SU-DHL-6 (cell line): ENCODE results near the gene TMEM33.

Experiments
- H2AFZ ChIP-seq: fragments of 200-600 bp; sonication (generic); 2 replicates; pipeline ENCODE4 v1.6.1; 2014; ENCODE audit warnings: low read depth, mild to moderate bottlenecking, moderate library complexity, mixed read lengths, antibody characterized with exemption, low read length; ENCODE audit not compliant: severe bottlenecking
- H3F3A ChIP-seq: fragments of 200-600 bp; shearing (Covaris generic); 2 replicates; pipeline ENCODE4 v1.6.0; 2016; ENCODE audit warnings: antibody characterized with exemption, mild to moderate bottlenecking; ENCODE audit not compliant: insufficient read depth
- H3K27ac ChIP-seq: fragments of 200-600 bp; sonication (generic); 2 replicates; pipeline ENCODE4 v1.5.1; 2016; ENCODE audit warnings: low read depth, mild to moderate bottlenecking, low read length, moderate library complexity, mixed read lengths
- H3K27me3 ChIP-seq: fragments of 200-600 bp; sonication (generic), shearing (Covaris generic); 2 replicates; pipeline ENCODE4 v1.6.0; 2014; ENCODE audit warnings: mild to moderate bottlenecking, low read length
- H3K36me3 ChIP-seq: fragments of 200-600 bp; sonication (generic); 2 replicates; pipeline ENCODE4 v1.6.1; 2014; ENCODE audit warnings: mild to moderate bottlenecking, low read length, mixed read lengths
- H3K4me2 ChIP-seq: fragments of 300-600, 200-600 bp; shearing (Covaris generic), sonication (generic); 2 replicates; pipeline ENCODE4 v1.6.0; 2014; ENCODE audit warnings: low read length, low read depth, mild to moderate bottlenecking; ENCODE audit not compliant: poor library complexity, severe bottlenecking
- H3K4me3 ChIP-seq: fragments of 200-600 bp; sonication (generic); 2 replicates; pipeline ENCODE4 v1.5.1; 2014; ENCODE audit warnings: antibody characterized with exemption, low read length, mild to moderate bottlenecking, mixed read lengths; ENCODE audit not compliant: insufficient read depth, poor library complexity, severe bottlenecking
- H3K79me2 ChIP-seq: fragments of 200-600 bp; sonication (generic); 2 replicates; pipeline ENCODE4 v1.6.1; 2014; ENCODE audit warnings: mild to moderate bottlenecking, low read length, moderate library complexity; ENCODE audit not compliant: insufficient read depth
- H3K9ac ChIP-seq: fragments of 200-600 bp; sonication (generic); 2 replicates; pipeline ENCODE4 v1.7.0; 2014; ENCODE audit warnings: mild to moderate bottlenecking, low read length
- H3K9me2 ChIP-seq: fragments of 200-600 bp; sonication (generic); replicated peaks from 2 replicates; pipeline ENCODE4 v1.6.1; 2014; ENCODE audit warnings: low read length; ENCODE audit not compliant: insufficient read depth
- H3K9me3 ChIP-seq: fragments of 200-600 bp; sonication (generic); 2 replicates; pipeline ENCODE4 v1.6.1; 2014; ENCODE audit warnings: low read length, mixed read lengths; ENCODE audit not compliant: insufficient read depth
- H4K20me1 ChIP-seq: fragments of 200-600 bp; sonication (generic); 2 replicates; pipeline ENCODE4 v1.6.1; 2014; ENCODE audit warnings: low read depth, mild to moderate bottlenecking, antibody characterized with exemption, low read length, moderate library complexity, mixed read lengths
- EZH2phosphoT487 ChIP-seq: fragments of 200-600 bp; sonication (generic), shearing (Covaris generic); conservative IDR thresholded peaks from 2 replicates; pipeline ENCODE4 v1.6.1; 2018; ENCODE audit warnings: mild to moderate bottlenecking, antibody characterized with exemption, low read length, moderate library complexity, mixed read lengths
- TF ChIP-seq, protein P1 (sequence below): fragments of 200-600 bp; sonication (generic); IDR thresholded peaks from one replicate; pipeline ENCODE4 v1.5.1; 2017; ENCODE audit warnings: antibody characterized with exemption, mild to moderate bottlenecking, low read length, moderate library complexity; ENCODE audit not compliant: insufficient read depth, poor library complexity, severe bottlenecking

Gene TMEM33, protein sequence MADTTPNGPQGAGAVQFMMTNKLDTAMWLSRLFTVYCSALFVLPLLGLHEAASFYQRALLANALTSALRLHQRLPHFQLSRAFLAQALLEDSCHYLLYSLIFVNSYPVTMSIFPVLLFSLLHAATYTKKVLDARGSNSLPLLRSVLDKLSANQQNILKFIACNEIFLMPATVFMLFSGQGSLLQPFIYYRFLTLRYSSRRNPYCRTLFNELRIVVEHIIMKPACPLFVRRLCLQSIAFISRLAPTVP

DNA sequence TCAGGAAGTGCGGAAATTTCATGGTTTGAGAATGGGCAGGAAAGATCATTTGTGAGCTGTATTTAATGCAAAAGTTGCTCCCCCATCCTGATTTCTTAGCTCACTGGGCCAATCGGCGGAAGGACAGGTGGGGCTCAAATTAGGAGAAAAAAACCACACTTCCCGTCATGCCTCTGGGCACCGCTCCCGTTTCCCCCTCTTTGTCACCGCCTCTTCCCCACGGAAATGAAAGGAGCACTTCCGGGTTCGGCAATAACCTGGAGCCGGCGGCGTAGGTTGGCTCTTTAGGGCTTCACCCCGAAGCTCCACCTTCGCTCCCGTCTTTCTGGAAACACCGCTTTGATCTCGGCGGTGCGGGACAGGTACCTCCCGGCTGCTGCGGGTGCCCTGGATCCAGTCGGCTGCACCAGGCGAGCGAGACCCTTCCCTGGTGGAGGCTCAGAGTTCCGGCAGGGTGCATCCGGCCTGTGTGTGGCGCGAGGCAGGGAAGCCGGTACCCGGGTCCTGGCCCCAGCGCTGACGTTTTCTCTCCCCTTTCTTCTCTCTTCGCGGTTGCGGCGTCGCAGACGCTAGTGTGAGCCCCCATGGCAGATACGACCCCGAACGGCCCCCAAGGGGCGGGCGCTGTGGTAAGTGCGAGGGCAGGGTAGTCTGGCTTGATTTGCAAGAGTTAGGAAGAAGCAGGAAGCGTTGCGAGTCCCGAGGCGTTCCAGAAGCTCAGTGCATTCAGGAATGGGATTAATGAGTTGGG lies at the start of gene TMEM33:
Gene TMEM33 (plus strand): TSS at position 529 of the 751 bp plus-strand sequence. CDS start 56 bp downstream, at position 585.
- peaks cover 51% of the 10 kb centered on the region for H3K79me2 ChIP-seq
- peaks cover 7% of the 10 kb centered on the region; the same call in 1 of the 2 replicates for H4K20me1 ChIP-seq
- TF ChIP-seq, protein P1, sequence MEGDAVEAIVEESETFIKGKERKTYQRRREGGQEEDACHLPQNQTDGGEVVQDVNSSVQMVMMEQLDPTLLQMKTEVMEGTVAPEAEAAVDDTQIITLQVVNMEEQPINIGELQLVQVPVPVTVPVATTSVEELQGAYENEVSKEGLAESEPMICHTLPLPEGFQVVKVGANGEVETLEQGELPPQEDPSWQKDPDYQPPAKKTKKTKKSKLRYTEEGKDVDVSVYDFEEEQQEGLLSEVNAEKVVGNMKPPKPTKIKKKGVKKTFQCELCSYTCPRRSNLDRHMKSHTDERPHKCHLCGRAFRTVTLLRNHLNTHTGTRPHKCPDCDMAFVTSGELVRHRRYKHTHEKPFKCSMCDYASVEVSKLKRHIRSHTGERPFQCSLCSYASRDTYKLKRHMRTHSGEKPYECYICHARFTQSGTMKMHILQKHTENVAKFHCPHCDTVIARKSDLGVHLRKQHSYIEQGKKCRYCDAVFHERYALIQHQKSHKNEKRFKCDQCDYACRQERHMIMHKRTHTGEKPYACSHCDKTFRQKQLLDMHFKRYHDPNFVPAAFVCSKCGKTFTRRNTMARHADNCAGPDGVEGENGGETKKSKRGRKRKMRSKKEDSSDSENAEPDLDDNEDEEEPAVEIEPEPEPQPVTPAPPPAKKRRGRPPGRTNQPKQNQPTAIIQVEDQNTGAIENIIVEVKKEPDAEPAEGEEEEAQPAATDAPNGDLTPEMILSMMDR = no peak
- no peak for TF ChIP-seq EZH2phosphoT487

DNA sequence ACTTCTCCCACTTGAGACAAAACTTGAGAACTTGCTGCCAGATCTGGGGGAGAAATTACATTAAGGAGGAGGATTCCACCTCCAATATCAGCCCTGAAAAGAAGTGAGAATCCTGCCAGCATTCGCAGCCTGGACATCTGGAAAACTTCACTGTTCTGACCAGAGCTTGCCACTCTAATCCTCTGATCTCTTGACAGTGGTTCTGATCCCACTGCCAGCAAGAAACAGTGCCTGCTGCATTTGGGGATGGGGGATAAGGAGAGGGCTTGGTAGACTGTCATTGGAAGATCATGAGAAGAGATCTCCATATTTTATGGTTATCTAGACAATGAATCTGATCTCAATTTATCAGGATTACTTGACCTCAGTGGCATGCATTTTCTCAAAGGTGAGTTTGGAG lies 49.8 kb upstream of the TMEM33 start:
- H3K27me3 ChIP-seq = no peaks in the 10 kb centered on the region
- H3K36me3 ChIP-seq = no peaks in the 10 kb centered on the region

More for the DNA sequence above, at the start of gene TMEM33:
- peaks cover 22% of the 10 kb centered on the region for H3K36me3 ChIP-seq
- H3K4me3 ChIP-seq = peak within 1 kb of the TSS; percentile 100
- H3K27ac ChIP-seq = peak within 1 kb of the TSS; percentile 64
- H3K9me3 ChIP-seq = no peaks in the 10 kb centered on the region
- no peaks in the 10 kb centered on the region for H3K9me2 ChIP-seq
- H3K27me3 ChIP-seq = no peaks in the 10 kb centered on the region
- peak within 1 kb of the TSS; percentile 59 for H3K4me2 ChIP-seq
- peak within 1 kb of the TSS; percentile 96 for H3K9ac ChIP-seq
- H3F3A ChIP-seq = no peaks in the 10 kb centered on the region; the same call in 1 of the 2 replicates
- peak within 1 kb of the TSS; percentile 92 for H2AFZ ChIP-seq

DNA sequence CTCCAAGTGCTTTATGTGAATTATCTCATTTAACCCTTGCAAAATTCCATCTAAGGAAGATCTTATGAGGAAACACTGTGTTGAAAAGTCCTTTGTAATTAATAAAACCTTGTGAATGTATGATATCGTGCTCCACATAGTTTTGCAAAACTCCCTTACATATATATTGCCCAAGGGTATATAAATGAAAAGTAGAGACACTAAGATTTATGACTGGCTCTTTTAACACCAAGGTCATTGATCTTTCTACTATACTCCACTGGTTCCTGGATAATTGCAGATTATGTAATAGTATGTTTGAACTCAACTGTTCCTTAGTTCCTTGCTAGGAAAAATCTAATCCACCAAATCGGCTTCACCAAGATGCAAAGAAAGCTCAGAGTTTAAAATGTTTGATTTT lies 48.0 kb upstream of the TMEM33 start:
- Histone ChIP-seq H3K9ac (no peak overlapping the region), H3K27me3 (no peaks in the 10 kb centered on the region), H3K79me2 (no peaks in the 10 kb centered on the region), H3F3A (no peaks in the 10 kb centered on the region), H3K27ac (no peak overlapping the region), H3K9me3 (no peaks in the 10 kb centered on the region), H3K4me3 (no peak overlapping the region), H2AFZ (no peak overlapping the region), H4K20me1 (no peaks in the 10 kb centered on the region), H3K36me3 (no peaks in the 10 kb centered on the region), H3K4me2 (no peak overlapping the region), H3K9me2 (no peaks in the 10 kb centered on the region)
- TF ChIP-seq, protein P1 = no peak
- no peak for TF ChIP-seq EZH2phosphoT487

More for the DNA sequence above, 49.8 kb upstream of the TMEM33 start:
- Histone ChIP-seq H3K4me2 (no peak overlapping the region), H3K79me2 (no peaks in the 10 kb centered on the region), H3K9me3 (no peaks in the 10 kb centered on the region), H3K9me2 (no peaks in the 10 kb centered on the region), H2AFZ (no peak overlapping the region), H3K4me3 (no peak overlapping the region), H3F3A (no peaks in the 10 kb centered on the region), H3K27ac (no peak overlapping the region), H4K20me1 (no peaks in the 10 kb centered on the region), H3K9ac (no peak overlapping the region)
- TF ChIP-seq, protein P1 = no peak
- no peak for TF ChIP-seq EZH2phosphoT487
